ENCODE data around the gene SLC34A1.

SLC34A1 gene

DNA sequence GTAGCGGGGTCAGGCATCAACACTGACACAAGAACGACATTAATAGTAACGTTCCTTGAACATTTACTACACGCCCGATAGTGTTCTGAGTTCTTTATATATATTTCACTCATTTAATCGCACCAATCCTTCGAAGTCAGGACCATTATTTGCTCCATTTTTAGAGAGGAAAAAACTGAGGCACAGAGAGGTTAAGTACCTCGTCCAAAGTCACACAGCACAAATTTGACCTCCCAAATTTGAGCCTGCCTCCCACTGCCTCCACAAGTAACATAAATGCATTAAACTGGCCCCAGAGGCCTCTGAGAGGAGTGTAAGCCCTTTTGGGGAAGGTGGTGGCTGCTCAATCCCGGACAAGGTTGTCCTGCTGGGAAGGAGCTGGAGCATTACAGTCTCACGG lies 20.7 kb upstream of the SLC34A1 start:
- TF ChIP-seq, protein P1, sequence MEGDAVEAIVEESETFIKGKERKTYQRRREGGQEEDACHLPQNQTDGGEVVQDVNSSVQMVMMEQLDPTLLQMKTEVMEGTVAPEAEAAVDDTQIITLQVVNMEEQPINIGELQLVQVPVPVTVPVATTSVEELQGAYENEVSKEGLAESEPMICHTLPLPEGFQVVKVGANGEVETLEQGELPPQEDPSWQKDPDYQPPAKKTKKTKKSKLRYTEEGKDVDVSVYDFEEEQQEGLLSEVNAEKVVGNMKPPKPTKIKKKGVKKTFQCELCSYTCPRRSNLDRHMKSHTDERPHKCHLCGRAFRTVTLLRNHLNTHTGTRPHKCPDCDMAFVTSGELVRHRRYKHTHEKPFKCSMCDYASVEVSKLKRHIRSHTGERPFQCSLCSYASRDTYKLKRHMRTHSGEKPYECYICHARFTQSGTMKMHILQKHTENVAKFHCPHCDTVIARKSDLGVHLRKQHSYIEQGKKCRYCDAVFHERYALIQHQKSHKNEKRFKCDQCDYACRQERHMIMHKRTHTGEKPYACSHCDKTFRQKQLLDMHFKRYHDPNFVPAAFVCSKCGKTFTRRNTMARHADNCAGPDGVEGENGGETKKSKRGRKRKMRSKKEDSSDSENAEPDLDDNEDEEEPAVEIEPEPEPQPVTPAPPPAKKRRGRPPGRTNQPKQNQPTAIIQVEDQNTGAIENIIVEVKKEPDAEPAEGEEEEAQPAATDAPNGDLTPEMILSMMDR (IDR thresholded peaks at IDR 0.05), result no peak
- no peak for DNase-seq (ENCODE audit: low spot score)
- Histone ChIP-seq H3K27ac (no peak overlapping the region), H3K4me3 (peak overlapping the region; percentile 64)

DNA sequence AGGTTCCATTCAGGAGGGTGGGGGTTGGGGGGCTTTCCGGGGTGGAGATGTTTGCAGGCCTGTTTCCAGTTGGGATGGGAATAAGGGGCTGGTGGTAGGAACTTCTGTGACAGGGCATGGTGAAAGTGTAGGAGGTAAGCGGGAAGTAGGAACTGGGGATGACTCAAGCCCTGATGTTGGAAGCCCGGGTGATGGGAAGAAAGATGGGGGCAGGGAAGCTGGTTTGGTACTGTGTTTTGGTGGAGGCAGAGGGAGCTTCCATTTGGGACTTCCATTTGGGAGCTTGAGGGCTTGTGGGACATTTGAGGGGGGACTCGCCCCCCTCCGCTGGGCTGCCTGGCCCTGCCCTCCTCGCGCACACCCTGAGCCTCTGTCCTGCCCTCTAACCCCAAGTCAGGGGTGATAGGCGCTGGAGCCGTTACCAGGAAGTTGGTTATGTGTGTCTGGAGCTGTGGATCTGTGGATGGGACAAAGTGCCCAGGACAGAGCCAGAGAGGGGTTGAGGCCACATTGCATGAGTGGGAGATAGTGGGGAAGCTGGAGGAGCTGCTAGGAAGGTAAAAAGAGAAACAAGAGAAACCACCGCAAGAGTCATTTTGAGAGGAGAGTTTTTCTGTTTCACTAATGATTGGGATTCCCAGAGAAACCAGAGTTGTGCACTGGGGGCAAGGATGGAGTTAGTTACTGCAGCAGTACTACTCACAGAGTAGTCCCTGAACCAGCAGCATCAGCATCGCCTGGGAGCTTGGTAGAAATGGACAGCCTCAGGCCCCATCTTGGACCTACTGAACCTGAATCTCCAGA lies 19.9 kb upstream of the SLC34A1 start:
- TF ChIP-seq, protein P1 (IDR thresholded peaks at IDR 0.05), result no peak
- no peak overlapping the region for H3K4me3 ChIP-seq
- no peak overlapping the region for H3K27ac ChIP-seq
- DNase-seq (ENCODE audit: low spot score), result no peak

- DNase-seq (ENCODE audit: low spot score), result no peak
- H3K4me3 ChIP-seq, result no peak overlapping the region
- TF ChIP-seq, protein P1 (IDR thresholded peaks at IDR 0.05), result no peak
- H3K27ac ChIP-seq, result peak overlapping the region; percentile 42 to 89
Measured at GRCh38 chr5:177365845-177366527, 18.2 kb upstream of the SLC34A1 start.

GRCh38 chr5:177366528-177367322 lies 17.5 kb upstream of the SLC34A1 start:
- peak overlapping the region; percentile 42 to 89 for H3K27ac ChIP-seq
- DNase-seq (ENCODE audit: low spot score), result peak; percentile 90
- peak overlapping the region; percentile 70 for H3K4me3 ChIP-seq
- TF ChIP-seq, protein P1 (IDR thresholded peaks at IDR 0.05), result no peak

- TF ChIP-seq, protein P1 (IDR thresholded peaks at IDR 0.05), result no peak
- Histone ChIP-seq H3K4me3 (peak overlapping the region; percentile 70), H3K27ac (peak overlapping the region in 1 of 2 donors; percentile 89)
- DNase-seq (ENCODE audit: low spot score), result peak; percentile 72
Measured at GRCh38 chr5:177367323-177367848, 16.8 kb upstream of the SLC34A1 start.

DNA sequence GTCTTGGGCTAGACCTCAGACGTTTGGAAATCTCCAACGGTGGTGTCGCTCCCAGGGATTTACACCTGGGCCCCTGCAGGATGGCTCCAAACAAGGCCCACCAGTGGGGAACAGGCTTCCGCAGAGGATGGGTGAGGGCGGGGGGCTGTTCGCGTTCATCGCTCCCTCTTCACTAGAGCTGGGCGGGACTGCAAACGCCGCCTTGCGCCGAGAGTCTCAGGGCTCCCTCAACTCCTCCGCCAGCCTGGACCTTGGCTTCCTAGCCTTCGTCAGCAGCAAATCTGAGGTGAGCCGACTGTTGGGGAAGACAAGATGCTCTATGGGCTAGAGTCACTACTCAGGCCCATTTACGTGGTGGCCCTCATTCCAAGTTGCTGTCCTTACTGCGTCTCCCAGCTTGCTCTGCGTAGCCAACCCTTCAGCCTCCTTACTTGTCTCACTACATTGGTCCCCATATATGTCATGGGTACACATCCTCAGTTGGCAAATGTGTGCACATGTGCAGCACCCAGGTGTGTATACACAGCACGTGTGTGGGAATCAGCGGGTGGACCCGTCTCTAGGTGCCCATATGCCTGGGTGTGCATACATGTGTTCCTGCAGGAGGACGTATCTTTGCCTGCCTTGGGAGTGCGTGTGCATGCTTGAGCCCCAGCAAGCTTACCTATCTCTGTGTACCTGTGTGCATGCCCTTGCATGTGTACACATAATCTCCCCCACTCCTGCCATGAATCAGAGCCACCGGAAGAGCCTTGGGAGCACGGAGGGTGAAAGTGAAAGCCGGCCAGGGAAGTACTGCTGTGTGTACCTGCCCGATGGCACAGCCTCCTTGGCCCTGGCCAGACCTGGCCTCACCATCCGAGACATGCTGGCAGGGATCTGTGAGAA lies 16.0 kb upstream of the SLC34A1 start:
- H3K27ac ChIP-seq, result no peak overlapping the region
- TF ChIP-seq, protein P1 (IDR thresholded peaks at IDR 0.05), result no peak
- H3K4me3 ChIP-seq, result no peak overlapping the region
- DNase-seq (ENCODE audit: low spot score), result no peak
